HepG2 (cell line): ENCODE measurements around the gene C2orf81. TPM values are rescaled to one million over a fixed set of nuclear protein-coding genes. Genes with fewer than 3 reads are reported as not detected.
A peak's percentile ranks its signal among the peaks of the same experiment; 100 is the strongest.

Experiments
- ASH2L ChIP-seq: fragments of 300-600, 200-600 bp; sonication (generic); IDR thresholded peaks from 2 replicates; pipeline ENCODE4 v1.7.0; 2017; ENCODE audit warnings: low read depth, mild to moderate bottlenecking, moderate library complexity, mixed read lengths, low read length; ENCODE audit not compliant: insufficient read length
- CSRNP1 ChIP-seq: sonication (generic); formaldehyde crosslinking; IDR thresholded peaks from 2 replicates; pipeline ENCODE4 v1.8.1; 2023; ENCODE audit warnings: mild to moderate bottlenecking, missing genetic modification reagents
- DPF2 ChIP-seq: sonication (generic); formaldehyde crosslinking; IDR thresholded peaks from 2 replicates; pipeline ENCODE4 v1.4.0; 2020; ENCODE audit warnings: mild to moderate bottlenecking, low read depth, missing genetic modification reagents, borderline replicate concordance
- GTF3A ChIP-seq: sonication (generic); formaldehyde crosslinking; conservative IDR thresholded peaks from 2 replicates; pipeline ENCODE4 v1.4.0; 2020; ENCODE audit warnings: mild to moderate bottlenecking, missing genetic modification reagents
- NCOA2 ChIP-seq: sonication (generic); formaldehyde crosslinking; IDR thresholded peaks from 2 replicates; pipeline ENCODE4 v1.8.0; 2022; ENCODE audit warnings: inconsistent platforms
- PHB2 ChIP-seq: fragments of 450-650 bp; IDR thresholded peaks from 2 replicates; pipeline ENCODE4 v1.6.1; 2018; ENCODE audit not compliant: partially characterized antibody
- RBM39 ChIP-seq: fragments of 200-400 bp; formaldehyde crosslinking; IDR thresholded peaks from one replicate; pipeline ENCODE4 v1.6.1; 2018; ENCODE audit warnings: antibody characterized with exemption, mild to moderate bottlenecking, low read depth, low read length; ENCODE audit not compliant: poor library complexity, severe bottlenecking
- TP53 ChIP-seq: sonication (generic); formaldehyde crosslinking; conservative IDR thresholded peaks from 2 replicates; pipeline ENCODE4 v1.4.0; 2020; ENCODE audit warnings: missing genetic modification reagents
- YY1 ChIP-seq: IDR thresholded peaks from 2 replicates; pipeline ENCODE4 v1.6.1; 2011; ENCODE audit warnings: low read length, low read depth, moderate library complexity, mild to moderate bottlenecking; ENCODE audit not compliant: insufficient read depth, insufficient replicate concordance
- ZBTB7B ChIP-seq: sonication (generic); formaldehyde crosslinking; IDR thresholded peaks from 2 replicates; pipeline ENCODE4 v1.4.0; 2020; ENCODE audit warnings: missing genetic modification reagents
- ZNF12 ChIP-seq: sonication (generic); formaldehyde crosslinking; IDR thresholded peaks from 2 replicates; pipeline ENCODE4 v1.5.0; 2020; ENCODE audit warnings: missing genetic modification reagents
- ZNF317 ChIP-seq: sonication (generic); formaldehyde crosslinking; IDR thresholded peaks from 2 replicates; pipeline ENCODE4 v1.5.0; 2020; ENCODE audit warnings: mild to moderate bottlenecking, missing genetic modification reagents
- ZNF496 ChIP-seq: sonication (generic); formaldehyde crosslinking; IDR thresholded peaks from 2 replicates; pipeline ENCODE4 v1.8.1; 2023; ENCODE audit warnings: mild to moderate bottlenecking, moderate library complexity, missing genetic modification reagents; ENCODE audit not compliant: insufficient replicate concordance
- ZNF503 ChIP-seq: sonication (generic); formaldehyde crosslinking; IDR thresholded peaks from 2 replicates; pipeline ENCODE4 v1.4.0; 2020; ENCODE audit warnings: missing genetic modification reagents
- ZNF557 ChIP-seq: sonication (generic); formaldehyde crosslinking; IDR thresholded peaks from 2 replicates; pipeline ENCODE4 v1.4.0; 2020; ENCODE audit warnings: missing genetic modification reagents
- ZNF83 ChIP-seq: sonication (generic); formaldehyde crosslinking; IDR thresholded peaks from 2 replicates; pipeline ENCODE4 v1.4.0; 2020; ENCODE audit warnings: missing genetic modification reagents, mild to moderate bottlenecking, borderline replicate concordance
- polyA plus RNA-seq, 8 experiments: library from polyadenylated mRNA; depleted of rRNA in 3 of 8; stranded (reverse) in 7 of 8; unstranded in 1 of 8; fragments of >200 nt; fragmentation: Illumina TruSeq in 4 of 8; extraction: Trizol in 4 of 8; gene quantifications; 2 replicates each; pipeline versions ENCODE4 v1.2.1 to v1.2.3, GENCODE V29; 2011 to 2016; ENCODE audit warnings: low read depth in 4 of 8, missing spikeins in 1 of 8, mixed read lengths in 1 of 8; ENCODE audit not compliant: insufficient read depth in 1 of 8
- total RNA-seq, 5 experiments: library from RNA; depleted of rRNA; stranded (reverse); fragments of >200 nt; fragmentation: Illumina TruSeq; extraction: Trizol; gene quantifications; 2 replicates each; pipeline ENCODE4 v1.2.3, GENCODE V29; 2016; ENCODE audit warnings: low read depth in 1 of 5
- TF ChIP-seq, protein P1 (sequence below): sonication (generic); formaldehyde crosslinking; IDR thresholded peaks from 2 replicates; pipeline ENCODE4 v1.4.0; 2020; ENCODE audit warnings: missing genetic modification reagents, borderline replicate concordance
- TF ChIP-seq, protein P2 (sequence below): sonication (generic); formaldehyde crosslinking; IDR thresholded peaks from 2 replicates; pipeline ENCODE4 v1.8.0; 2022; ENCODE audit warnings: mild to moderate bottlenecking, missing genetic modification reagents, moderate library complexity

Gene C2orf81
- total and polyA plus RNA-seq, 2 of the 13 experiments (the other 11 are each of a cell fraction or from before 2014, with no cell fraction given), result 0.15 to 0.17 TPM

DNA sequence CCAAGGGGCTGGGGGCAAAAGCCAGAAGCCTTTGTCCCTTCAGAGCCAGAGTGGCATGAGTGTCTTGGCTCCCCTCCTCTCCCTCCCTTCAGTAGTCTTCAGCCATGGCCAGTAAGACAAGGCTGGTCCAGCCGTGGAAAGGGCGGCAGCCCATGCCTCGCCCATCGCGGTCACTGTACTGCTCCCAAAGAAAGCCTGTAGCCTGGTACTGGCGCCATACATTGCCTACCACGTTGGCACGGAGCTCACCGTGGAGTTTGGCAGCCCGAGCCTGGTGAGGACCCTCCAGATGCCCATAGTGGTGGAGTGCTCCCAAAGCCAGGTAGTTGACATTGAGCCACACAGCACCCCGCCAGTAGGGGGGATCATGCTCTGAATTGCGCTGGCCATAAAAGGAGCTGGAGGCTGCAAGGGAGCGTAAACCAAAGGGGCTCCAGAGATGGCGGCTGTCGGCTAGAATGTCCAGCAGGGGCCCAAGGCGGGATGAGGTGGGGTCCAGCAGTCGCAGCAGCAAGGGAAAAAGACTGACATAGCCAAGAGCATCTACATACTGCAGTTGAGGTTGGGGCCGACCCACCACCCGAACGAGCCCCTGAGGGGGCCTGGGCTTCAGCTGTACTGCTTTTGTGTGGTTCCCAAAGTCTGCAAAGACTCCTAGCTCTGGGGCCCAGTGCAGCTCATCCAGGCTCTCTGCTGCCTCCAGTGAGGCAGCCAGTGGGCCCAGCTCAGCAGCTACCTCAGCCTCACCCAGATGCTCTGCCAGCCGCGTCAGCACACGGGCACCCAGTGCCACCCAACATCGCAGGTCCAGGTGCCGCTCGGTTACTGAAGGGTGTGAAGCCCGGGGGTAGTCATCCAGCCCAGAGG is 40.0 kb upstream of the C2orf81 start (continued):
- TF ChIP-seq, protein P1, sequence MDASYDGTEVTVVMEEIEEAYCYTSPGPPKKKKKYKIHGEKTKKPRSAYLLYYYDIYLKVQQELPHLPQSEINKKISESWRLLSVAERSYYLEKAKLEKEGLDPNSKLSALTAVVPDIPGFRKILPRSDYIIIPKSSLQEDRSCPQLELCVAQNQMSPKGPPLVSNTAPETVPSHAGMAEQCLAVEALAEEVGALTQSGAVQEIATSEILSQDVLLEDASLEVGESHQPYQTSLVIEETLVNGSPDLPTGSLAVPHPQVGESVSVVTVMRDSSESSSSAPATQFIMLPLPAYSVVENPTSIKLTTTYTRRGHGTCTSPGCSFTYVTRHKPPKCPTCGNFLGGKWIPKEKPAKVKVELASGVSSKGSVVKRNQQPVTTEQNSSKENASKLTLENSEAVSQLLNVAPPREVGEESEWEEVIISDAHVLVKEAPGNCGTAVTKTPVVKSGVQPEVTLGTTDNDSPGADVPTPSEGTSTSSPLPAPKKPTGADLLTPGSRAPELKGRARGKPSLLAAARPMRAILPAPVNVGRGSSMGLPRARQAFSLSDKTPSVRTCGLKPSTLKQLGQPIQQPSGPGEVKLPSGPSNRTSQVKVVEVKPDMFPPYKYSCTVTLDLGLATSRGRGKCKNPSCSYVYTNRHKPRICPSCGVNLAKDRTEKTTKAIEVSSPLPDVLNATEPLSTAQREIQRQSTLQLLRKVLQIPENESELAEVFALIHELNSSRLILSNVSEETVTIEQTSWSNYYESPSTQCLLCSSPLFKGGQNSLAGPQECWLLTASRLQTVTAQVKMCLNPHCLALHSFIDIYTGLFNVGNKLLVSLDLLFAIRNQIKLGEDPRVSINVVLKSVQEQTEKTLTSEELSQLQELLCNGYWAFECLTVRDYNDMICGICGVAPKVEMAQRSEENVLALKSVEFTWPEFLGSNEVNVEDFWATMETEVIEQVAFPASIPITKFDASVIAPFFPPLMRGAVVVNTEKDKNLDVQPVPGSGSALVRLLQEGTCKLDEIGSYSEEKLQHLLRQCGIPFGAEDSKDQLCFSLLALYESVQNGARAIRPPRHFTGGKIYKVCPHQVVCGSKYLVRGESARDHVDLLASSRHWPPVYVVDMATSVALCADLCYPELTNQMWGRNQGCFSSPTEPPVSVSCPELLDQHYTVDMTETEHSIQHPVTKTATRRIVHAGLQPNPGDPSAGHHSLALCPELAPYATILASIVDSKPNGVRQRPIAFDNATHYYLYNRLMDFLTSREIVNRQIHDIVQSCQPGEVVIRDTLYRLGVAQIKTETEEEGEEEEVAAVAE (CRISPR knock-in tag), result no peak
- TF ChIP-seq DPF2 (CRISPR knock-in tag), result no peak
- no peak for TF ChIP-seq ZNF317 (CRISPR knock-in tag)
- peak; percentile 30 for TF ChIP-seq YY1
- TF ChIP-seq PHB2, result no peak
- TF ChIP-seq, protein P2, sequence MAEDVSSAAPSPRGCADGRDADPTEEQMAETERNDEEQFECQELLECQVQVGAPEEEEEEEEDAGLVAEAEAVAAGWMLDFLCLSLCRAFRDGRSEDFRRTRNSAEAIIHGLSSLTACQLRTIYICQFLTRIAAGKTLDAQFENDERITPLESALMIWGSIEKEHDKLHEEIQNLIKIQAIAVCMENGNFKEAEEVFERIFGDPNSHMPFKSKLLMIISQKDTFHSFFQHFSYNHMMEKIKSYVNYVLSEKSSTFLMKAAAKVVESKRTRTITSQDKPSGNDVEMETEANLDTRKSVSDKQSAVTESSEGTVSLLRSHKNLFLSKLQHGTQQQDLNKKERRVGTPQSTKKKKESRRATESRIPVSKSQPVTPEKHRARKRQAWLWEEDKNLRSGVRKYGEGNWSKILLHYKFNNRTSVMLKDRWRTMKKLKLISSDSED (CRISPR knock-in tag), result 0 out of 2 replicates have a peak, but pooled peaks have one; percentile 39
- TF ChIP-seq ZNF557 (CRISPR knock-in tag), result no peak
- TF ChIP-seq GTF3A, result no peak
- 0 out of 2 replicates have a peak, but pooled peaks have one; percentile 41 for TF ChIP-seq ZNF83 (CRISPR knock-in tag)
- TF ChIP-seq ZBTB7B (CRISPR knock-in tag), result 0 out of 2 replicates have a peak, but pooled peaks have one; percentile 46
- TF ChIP-seq CSRNP1 (CRISPR knock-in tag), result no peak
- no peak for TF ChIP-seq ASH2L
- no peak for TF ChIP-seq RBM39
- TF ChIP-seq NCOA2, result no peak
- no peak for TF ChIP-seq ZNF496 (CRISPR knock-in tag)
- TF ChIP-seq ZNF503 (CRISPR knock-in tag), result no peak
- no peak for TF ChIP-seq ZNF12 (CRISPR knock-in tag)
- no peak for TF ChIP-seq TP53 (CRISPR knock-in tag)
